Measurements from ENCODE around the gene BTRC.

The BTRC gene

GRCh38 chr10:101450277-101451080 is 96.5 kb downstream of the BTRC start:
- H4K20me1 ChIP-seq (ENCODE audit: low read depth, low read length), result 0 out of 2 replicates have a peak, but pooled peaks cover 3% of the 10 kb centered on the region
- H3K36me3 ChIP-seq (ENCODE audit: low read length), result no peaks in the 10 kb centered on the region
- no peak overlapping the region for H2AFZ ChIP-seq (ENCODE audit: low read depth, low read length, severe bottlenecking)
- no peak overlapping the region for H3K9ac ChIP-seq (ENCODE audit: low read length)
- no peaks in the 10 kb centered on the region for H3K9me3 ChIP-seq (ENCODE audit: insufficient read depth, low read length)
- H3K9me2 ChIP-seq (replicated peaks; ENCODE audit: insufficient read depth, low read length), result no peaks in the 10 kb centered on the region
- H3K79me2 ChIP-seq (ENCODE audit: insufficient read depth, low read length), result no peaks in the 10 kb centered on the region
- no peaks in the 10 kb centered on the region for H3K27me3 ChIP-seq (ENCODE audit: low read length)
- TF ChIP-seq EZH2phosphoT487 (conservative IDR thresholded peaks at IDR 0.05; ENCODE audit: low read length), result no peak
- no peak for TF ChIP-seq CTCF (IDR thresholded peaks at IDR 0.05; ENCODE audit: insufficient read depth, low read length, poor library complexity, severe bottlenecking)
- no peak overlapping the region for H3K27ac ChIP-seq (ENCODE audit: low read depth, low read length)
- H3K4me3 ChIP-seq (ENCODE audit: insufficient read depth, low read length, poor library complexity, severe bottlenecking), result no peak overlapping the region
- no peak overlapping the region for H3K4me2 ChIP-seq (ENCODE audit: low read depth, low read length, poor library complexity, severe bottlenecking)
- H3F3A ChIP-seq (ENCODE audit: insufficient read depth), result no peaks in the 10 kb centered on the region

- H3K4me2 ChIP-seq (ENCODE audit: low read depth, low read length, poor library complexity, severe bottlenecking), result no peak overlapping the region
- H3K9ac ChIP-seq (ENCODE audit: low read length), result no peak overlapping the region
- no peak overlapping the region for H3K4me3 ChIP-seq (ENCODE audit: insufficient read depth, low read length, poor library complexity, severe bottlenecking)
- H3K27me3 ChIP-seq (ENCODE audit: low read length), result no peaks in the 10 kb centered on the region
- H3K27ac ChIP-seq (ENCODE audit: low read depth, low read length), result no peak overlapping the region
- no peaks in the 10 kb centered on the region for H3K9me3 ChIP-seq (ENCODE audit: insufficient read depth, low read length)
- no peaks in the 10 kb centered on the region for H3K79me2 ChIP-seq (ENCODE audit: insufficient read depth, low read length)
- no peaks in the 10 kb centered on the region for H3F3A ChIP-seq (ENCODE audit: insufficient read depth)
- H3K36me3 ChIP-seq (ENCODE audit: low read length), result no peaks in the 10 kb centered on the region
- TF ChIP-seq CTCF (IDR thresholded peaks at IDR 0.05; ENCODE audit: insufficient read depth, low read length, poor library complexity, severe bottlenecking) (no peak), EZH2phosphoT487 (conservative IDR thresholded peaks at IDR 0.05; ENCODE audit: low read length) (no peak)
- 0 out of 2 replicates have a peak, but pooled peaks cover 3% of the 10 kb centered on the region for H4K20me1 ChIP-seq (ENCODE audit: low read depth, low read length)
- H2AFZ ChIP-seq (ENCODE audit: low read depth, low read length, severe bottlenecking), result no peak overlapping the region
- no peaks in the 10 kb centered on the region for H3K9me2 ChIP-seq (replicated peaks; ENCODE audit: insufficient read depth, low read length)
Measured at GRCh38 chr10:101451261-101451660, 97.3 kb downstream of the BTRC start.

GRCh38 chr10:101451667-101452069 is 97.7 kb downstream of the BTRC start:
- Histone ChIP-seq H3K9me2 (replicated peaks; ENCODE audit: insufficient read depth, low read length) (no peaks in the 10 kb centered on the region), H2AFZ (ENCODE audit: low read depth, low read length, severe bottlenecking) (no peak overlapping the region), H3F3A (ENCODE audit: insufficient read depth) (no peaks in the 10 kb centered on the region), H3K36me3 (ENCODE audit: low read length) (no peaks in the 10 kb centered on the region), H3K4me2 (ENCODE audit: low read depth, low read length, poor library complexity, severe bottlenecking) (no peak overlapping the region), H3K79me2 (ENCODE audit: insufficient read depth, low read length) (no peaks in the 10 kb centered on the region), H4K20me1 (ENCODE audit: low read depth, low read length) (no peaks in the 10 kb centered on the region), H3K27me3 (ENCODE audit: low read length) (no peaks in the 10 kb centered on the region), H3K9me3 (ENCODE audit: insufficient read depth, low read length) (no peaks in the 10 kb centered on the region), H3K4me3 (ENCODE audit: insufficient read depth, low read length, poor library complexity, severe bottlenecking) (no peak overlapping the region), H3K9ac (ENCODE audit: low read length) (no peak overlapping the region), H3K27ac (ENCODE audit: low read depth, low read length) (no peak overlapping the region)
- TF ChIP-seq CTCF (IDR thresholded peaks at IDR 0.05; ENCODE audit: insufficient read depth, low read length, poor library complexity, severe bottlenecking) (no peak), EZH2phosphoT487 (conservative IDR thresholded peaks at IDR 0.05; ENCODE audit: low read length) (no peak)
